ENCODE data around the gene IRF2.

Gene IRF2

GRCh38 chr4:184450045-184450444, 24.3 kb downstream of the IRF2 start:
- peak; percentile 39 for DNase-seq

- peak; percentile 90 for DNase-seq
Observed at GRCh38 chr4:184448821-184449220, 25.5 kb downstream of the IRF2 start.

- no peak for DNase-seq
Observed at GRCh38 chr4:184448141-184448540, 26.2 kb downstream of the IRF2 start.

- DNase-seq: no peak
Observed at GRCh38 chr4:184447664-184448063, 26.7 kb downstream of the IRF2 start.

- DNase-seq: no peak
Observed at GRCh38 chr4:184446132-184446658, 28.2 kb downstream of the IRF2 start.

GRCh38 chr4:184444953-184445309, 29.4 kb downstream of the IRF2 start:
- DNase-seq: peak; percentile 71

GRCh38 chr4:184444215-184444952, 30.0 kb downstream of the IRF2 start:
- peak; percentile 71 for DNase-seq

GRCh38 chr4:184443318-184443717, 31.0 kb downstream of the IRF2 start:
- DNase-seq: no peak

- no peak for DNase-seq
Observed at GRCh38 chr4:184442314-184442635, 32.1 kb downstream of the IRF2 start.

- DNase-seq: no peak
Observed at GRCh38 chr4:184441461-184442313, 32.7 kb downstream of the IRF2 start.

- DNase-seq: no peak
Observed at GRCh38 chr4:184440595-184441358, 33.6 kb downstream of the IRF2 start.

- DNase-seq: no peak
Observed at GRCh38 chr4:184439856-184440594, 34.3 kb downstream of the IRF2 start.

- DNase-seq: no peak
Observed at GRCh38 chr4:184439386-184439785, 35.0 kb downstream of the IRF2 start.

- no peak for DNase-seq
Observed at GRCh38 chr4:184438375-184438774, 36.0 kb downstream of the IRF2 start.

GRCh38 chr4:184437565-184438265, 36.6 kb downstream of the IRF2 start:
- peak; percentile 22 for DNase-seq

GRCh38 chr4:184434501-184435066, 39.8 kb downstream of the IRF2 start:
- DNase-seq: no peak

GRCh38 chr4:184434021-184434420, 40.3 kb downstream of the IRF2 start:
- no peak for DNase-seq

GRCh38 chr4:184433258-184433892, 41.0 kb downstream of the IRF2 start:
- DNase-seq: no peak

GRCh38 chr4:184432127-184432922, 42.0 kb downstream of the IRF2 start:
- DNase-seq: no peak

- DNase-seq: no peak
Observed at GRCh38 chr4:184430163-184430562, 44.2 kb downstream of the IRF2 start.

Measured in OCI-M1 (cell line).